HepG2 (cell line): ENCODE results near the gene FAM43B.

Source experiments
- CEBPB ChIP-seq: IDR thresholded peaks from 2 replicates; pipeline ENCODE4 v1.6.1; 2011; ENCODE audit warnings: low read depth, low read length, improper control_type of control experiment, borderline replicate concordance
- IRX3 ChIP-seq: sonication (generic); formaldehyde crosslinking; IDR thresholded peaks from 2 replicates; pipeline ENCODE4 v1.8.1; 2023; ENCODE audit warnings: mild to moderate bottlenecking, low read depth, missing genetic modification reagents, borderline replicate concordance
- SCMH1 ChIP-seq: sonication (generic); formaldehyde crosslinking; IDR thresholded peaks from 2 replicates; pipeline ENCODE4 v1.9.0; 2021; ENCODE audit warnings: missing genetic modification reagents, mild to moderate bottlenecking, borderline replicate concordance
- ZNF124 ChIP-seq: sonication (generic); formaldehyde crosslinking; IDR thresholded peaks from 2 replicates; pipeline ENCODE4 v1.4.0; 2020; ENCODE audit warnings: missing genetic modification reagents
- ZNF597 ChIP-seq: sonication (generic); formaldehyde crosslinking; IDR thresholded peaks from 2 replicates; pipeline ENCODE4 v1.5.0; 2020; ENCODE audit warnings: missing genetic modification reagents
- ZNF660 ChIP-seq: sonication (generic); formaldehyde crosslinking; IDR thresholded peaks from 2 replicates; pipeline ENCODE4 v1.5.1; 2020; ENCODE audit warnings: mild to moderate bottlenecking, low read depth, missing genetic modification reagents, borderline replicate concordance
- TF ChIP-seq, protein P1 (sequence below): sonication (generic); formaldehyde crosslinking; IDR thresholded peaks from 2 replicates; pipeline ENCODE4 v1.5.0; 2020; ENCODE audit warnings: mild to moderate bottlenecking, missing genetic modification reagents, moderate library complexity
- TF ChIP-seq, protein P2 (sequence below): IDR thresholded peaks from 2 replicates; pipeline ENCODE4 v1.6.1; 2012; ENCODE audit warnings: low read length, improper control_type of control experiment
- TF ChIP-seq, protein P3 (sequence below): fragments of 450-650 bp; IDR thresholded peaks from 2 replicates; pipeline ENCODE4 v1.6.1; 2016

DNA sequence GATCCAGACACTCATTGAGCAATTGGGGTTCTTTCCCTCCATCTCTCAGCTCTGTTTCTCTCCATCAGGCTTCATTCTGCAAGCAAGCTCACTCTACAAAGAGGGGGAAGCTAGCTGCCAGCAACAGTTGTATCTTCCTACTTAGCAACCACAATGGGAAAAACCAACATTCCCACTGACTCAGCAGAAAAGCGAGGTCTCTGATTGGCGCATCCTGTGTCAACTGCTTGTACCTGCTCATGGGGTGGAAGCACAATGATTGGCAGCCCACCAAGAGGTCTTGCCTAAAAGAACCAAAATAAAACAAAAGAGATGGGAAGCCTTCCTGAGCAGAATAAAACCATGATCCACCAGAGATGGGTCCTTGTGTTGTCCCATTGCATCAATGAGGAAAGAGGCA lies 32.5 kb downstream of the FAM43B start:
- TF ChIP-seq IRX3 (CRISPR knock-in tag): no peak
- TF ChIP-seq ZNF597 (CRISPR knock-in tag): no peak
- TF ChIP-seq CEBPB: no peak
- TF ChIP-seq ZNF660 (CRISPR knock-in tag): no peak
- TF ChIP-seq, protein P1, sequence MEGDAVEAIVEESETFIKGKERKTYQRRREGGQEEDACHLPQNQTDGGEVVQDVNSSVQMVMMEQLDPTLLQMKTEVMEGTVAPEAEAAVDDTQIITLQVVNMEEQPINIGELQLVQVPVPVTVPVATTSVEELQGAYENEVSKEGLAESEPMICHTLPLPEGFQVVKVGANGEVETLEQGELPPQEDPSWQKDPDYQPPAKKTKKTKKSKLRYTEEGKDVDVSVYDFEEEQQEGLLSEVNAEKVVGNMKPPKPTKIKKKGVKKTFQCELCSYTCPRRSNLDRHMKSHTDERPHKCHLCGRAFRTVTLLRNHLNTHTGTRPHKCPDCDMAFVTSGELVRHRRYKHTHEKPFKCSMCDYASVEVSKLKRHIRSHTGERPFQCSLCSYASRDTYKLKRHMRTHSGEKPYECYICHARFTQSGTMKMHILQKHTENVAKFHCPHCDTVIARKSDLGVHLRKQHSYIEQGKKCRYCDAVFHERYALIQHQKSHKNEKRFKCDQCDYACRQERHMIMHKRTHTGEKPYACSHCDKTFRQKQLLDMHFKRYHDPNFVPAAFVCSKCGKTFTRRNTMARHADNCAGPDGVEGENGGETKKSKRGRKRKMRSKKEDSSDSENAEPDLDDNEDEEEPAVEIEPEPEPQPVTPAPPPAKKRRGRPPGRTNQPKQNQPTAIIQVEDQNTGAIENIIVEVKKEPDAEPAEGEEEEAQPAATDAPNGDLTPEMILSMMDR (CRISPR knock-in tag): no peak
- TF ChIP-seq ZNF124: no peak
- TF ChIP-seq, protein P2, sequence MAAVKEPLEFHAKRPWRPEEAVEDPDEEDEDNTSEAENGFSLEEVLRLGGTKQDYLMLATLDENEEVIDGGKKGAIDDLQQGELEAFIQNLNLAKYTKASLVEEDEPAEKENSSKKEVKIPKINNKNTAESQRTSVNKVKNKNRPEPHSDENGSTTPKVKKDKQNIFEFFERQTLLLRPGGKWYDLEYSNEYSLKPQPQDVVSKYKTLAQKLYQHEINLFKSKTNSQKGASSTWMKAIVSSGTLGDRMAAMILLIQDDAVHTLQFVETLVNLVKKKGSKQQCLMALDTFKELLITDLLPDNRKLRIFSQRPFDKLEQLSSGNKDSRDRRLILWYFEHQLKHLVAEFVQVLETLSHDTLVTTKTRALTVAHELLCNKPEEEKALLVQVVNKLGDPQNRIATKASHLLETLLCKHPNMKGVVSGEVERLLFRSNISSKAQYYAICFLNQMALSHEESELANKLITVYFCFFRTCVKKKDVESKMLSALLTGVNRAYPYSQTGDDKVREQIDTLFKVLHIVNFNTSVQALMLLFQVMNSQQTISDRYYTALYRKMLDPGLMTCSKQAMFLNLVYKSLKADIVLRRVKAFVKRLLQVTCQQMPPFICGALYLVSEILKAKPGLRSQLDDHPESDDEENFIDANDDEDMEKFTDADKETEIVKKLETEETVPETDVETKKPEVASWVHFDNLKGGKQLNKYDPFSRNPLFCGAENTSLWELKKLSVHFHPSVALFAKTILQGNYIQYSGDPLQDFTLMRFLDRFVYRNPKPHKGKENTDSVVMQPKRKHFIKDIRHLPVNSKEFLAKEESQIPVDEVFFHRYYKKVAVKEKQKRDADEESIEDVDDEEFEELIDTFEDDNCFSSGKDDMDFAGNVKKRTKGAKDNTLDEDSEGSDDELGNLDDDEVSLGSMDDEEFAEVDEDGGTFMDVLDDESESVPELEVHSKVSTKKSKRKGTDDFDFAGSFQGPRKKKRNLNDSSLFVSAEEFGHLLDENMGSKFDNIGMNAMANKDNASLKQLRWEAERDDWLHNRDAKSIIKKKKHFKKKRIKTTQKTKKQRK: no peak
- no peak for TF ChIP-seq SCMH1 (CRISPR knock-in tag)
- TF ChIP-seq, protein P3, sequence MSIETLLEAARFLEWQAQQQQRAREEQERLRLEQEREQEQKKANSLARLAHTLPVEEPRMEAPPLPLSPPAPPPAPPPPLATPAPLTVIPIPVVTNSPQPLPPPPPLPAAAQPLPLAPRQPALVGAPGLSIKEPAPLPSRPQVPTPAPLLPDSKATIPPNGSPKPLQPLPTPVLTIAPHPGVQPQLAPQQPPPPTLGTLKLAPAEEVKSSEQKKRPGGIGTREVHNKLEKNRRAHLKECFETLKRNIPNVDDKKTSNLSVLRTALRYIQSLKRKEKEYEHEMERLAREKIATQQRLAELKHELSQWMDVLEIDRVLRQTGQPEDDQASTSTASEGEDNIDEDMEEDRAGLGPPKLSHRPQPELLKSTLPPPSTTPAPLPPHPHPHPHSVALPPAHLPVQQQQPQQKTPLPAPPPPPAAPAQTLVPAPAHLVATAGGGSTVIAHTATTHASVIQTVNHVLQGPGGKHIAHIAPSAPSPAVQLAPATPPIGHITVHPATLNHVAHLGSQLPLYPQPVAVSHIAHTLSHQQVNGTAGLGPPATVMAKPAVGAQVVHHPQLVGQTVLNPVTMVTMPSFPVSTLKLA: no peak
